Peyer's patch (tissue), 4 donors: Measurements from ENCODE around the gene PLK2.

Source experiments
- CTCF ChIP-seq, 6 experiments: fragments of 450-650 bp in 4 of 6; fragments of 200-600 bp in 2 of 6; sonication (generic) in 1 of 6; IDR thresholded peaks; one replicate each; pipeline ENCODE4 v1.5.1; 2017 to 2019; ENCODE audit warnings: antibody characterized with exemption in 6 of 6, mild to moderate bottlenecking in 3 of 6, moderate library complexity in 1 of 6
- POLR2A ChIP-seq, 2 donors: fragments of 450-650 bp; IDR thresholded peaks; one replicate each; pipeline ENCODE4 v1.5.1; 2017; ENCODE audit warnings: antibody characterized with exemption in 2 of 2, mild to moderate bottlenecking in 2 of 2, moderate library complexity in 2 of 2

DNA sequence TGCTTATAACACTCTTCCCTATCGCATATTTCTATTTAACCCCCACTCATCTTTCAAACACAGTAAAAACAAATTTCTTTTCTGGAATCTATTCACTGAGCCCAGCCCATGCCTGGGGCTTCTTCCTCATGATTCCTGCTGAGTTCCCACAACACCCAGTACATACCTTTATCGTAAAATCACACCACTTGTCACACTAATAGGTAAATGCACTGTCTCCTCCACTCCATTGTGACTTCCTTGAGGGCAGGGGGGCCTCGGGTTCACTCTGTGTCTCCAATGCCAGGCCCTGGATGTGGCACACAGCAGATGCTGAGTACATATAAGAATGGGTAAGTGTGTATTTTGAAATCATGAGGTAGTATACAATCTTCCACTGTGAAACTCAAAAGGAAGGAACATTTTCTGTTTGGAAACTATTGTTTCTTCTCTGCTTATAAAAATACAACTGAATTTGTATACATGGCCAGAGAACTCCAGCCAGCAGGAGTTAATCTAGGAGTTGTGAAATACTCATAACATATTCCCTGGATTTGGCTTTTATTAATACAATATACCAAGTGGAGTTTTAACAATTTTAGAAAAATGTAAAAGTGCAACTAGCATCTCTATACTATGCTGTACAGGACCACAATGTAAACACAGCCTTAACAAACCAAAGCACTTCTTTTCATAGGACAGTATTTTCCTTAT, 7.2 kb downstream of the PLK2 start:
- TF ChIP-seq POLR2A (IDR thresholded peaks at IDR 0.05) (no peak), CTCF (IDR thresholded peaks at IDR 0.05) (no peak)
